Endometrium (tissue), 2 donors: ENCODE measurements around the gene IDE.
"Not testable (repeated sequence)": the region's sequence is repeated elsewhere in the genome, so short reads cannot be mapped to it uniquely, and the experiment has no call there.

Experiments used
- FAIRE-seq: peaks from 2 replicates; lab custom pipeline; 2012; peaks lifted over from hg19 to GRCh38; lab: Jason Lieb, UNC
- donor health status: control.
- donor health status: control.

Gene IDE

GRCh38 chr10:92573798-92574547 is at the start of gene IDE:
TSS of gene IDE (minus strand) at chr10:92574093. CDS start at chr10:92574019, 74 bp downstream.
- no peak for FAIRE-seq

GRCh38 chr10:92619368-92619767 is 45.5 kb upstream of the IDE start:
- no peak for FAIRE-seq

- FAIRE-seq: no peak
Measured at GRCh38 chr10:92615515-92615914, 41.6 kb upstream of the IDE start.

GRCh38 chr10:92604841-92605240 is 30.9 kb upstream of the IDE start:
- no peak for FAIRE-seq

GRCh38 chr10:92598321-92598720 is 24.4 kb upstream of the IDE start:
- no peak for FAIRE-seq

DNA sequence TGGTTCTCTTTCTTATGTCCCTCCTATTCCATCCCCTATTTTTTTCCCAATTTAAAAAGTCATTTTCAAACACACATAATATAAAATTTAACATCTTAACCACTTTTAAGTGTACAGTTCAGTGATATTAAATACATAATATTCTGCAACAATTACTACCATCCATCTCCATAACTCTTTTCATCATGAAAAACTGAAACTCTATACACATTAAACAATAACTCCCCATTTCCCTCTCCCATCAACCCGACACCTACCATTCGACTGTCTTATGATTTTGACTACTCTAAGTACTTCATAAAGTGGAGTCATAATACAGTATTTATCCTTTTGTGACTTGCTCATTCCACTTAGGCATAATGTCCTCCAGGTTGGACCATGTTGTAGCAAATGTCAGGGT is 21.6 kb upstream of the IDE start:
- no peak for FAIRE-seq

DNA sequence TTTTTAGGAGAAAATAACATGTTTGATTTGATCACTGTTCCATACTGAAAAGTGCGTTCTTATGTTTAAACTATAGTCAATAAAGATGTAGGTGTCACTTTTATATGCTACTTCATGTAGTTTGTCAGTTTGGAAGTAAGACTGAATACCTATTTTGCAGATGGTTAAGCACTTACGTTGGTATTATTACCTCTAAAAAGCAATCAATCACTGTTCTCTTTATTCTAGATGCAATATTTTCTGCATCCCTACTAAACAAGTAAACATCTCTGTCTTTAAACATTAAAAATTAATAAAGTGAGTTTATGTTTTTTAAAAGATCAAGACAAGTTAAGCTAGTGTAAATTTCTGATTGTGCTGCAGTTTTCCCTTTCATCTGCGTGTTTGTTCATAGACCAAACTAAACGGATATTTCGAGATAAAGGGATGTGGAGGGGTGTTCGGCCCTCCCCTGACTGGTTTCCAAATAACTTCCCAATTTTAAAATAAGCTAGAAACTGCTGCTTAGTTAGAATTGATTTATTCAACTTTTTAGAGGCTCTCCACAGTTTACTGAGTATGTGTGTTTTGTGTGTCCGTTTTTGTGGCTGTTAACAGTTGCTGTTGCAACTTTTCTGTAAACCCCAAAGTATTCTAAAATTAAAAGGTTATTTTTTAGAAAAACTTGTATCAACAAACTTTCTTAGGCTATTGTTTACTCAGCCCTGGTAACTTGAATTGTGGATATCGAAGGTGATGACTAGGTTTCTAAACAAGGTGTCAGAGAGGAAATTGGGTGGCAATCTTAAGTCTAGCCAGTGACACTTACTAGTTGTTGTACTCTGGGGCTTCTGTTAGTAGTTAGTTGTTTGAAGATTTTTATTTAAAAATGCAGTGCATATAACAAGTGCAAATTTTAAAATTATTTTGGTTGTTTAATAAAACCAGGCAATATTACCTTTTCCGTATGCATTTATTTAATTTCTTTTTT is 20.0 kb upstream of the IDE start:
- no peak for FAIRE-seq

GRCh38 chr10:92592761-92593618 is 19.1 kb upstream of the IDE start, which contains the start of gene KIF11:
TSS of gene KIF11 (plus strand) at chr10:92593130. CDS start at chr10:92593376, 246 bp downstream.
- FAIRE-seq: peak; percentile 97

GRCh38 chr10:92591550-92592022 is 17.7 kb upstream of the IDE start:
- peak; percentile 62 for FAIRE-seq

DNA sequence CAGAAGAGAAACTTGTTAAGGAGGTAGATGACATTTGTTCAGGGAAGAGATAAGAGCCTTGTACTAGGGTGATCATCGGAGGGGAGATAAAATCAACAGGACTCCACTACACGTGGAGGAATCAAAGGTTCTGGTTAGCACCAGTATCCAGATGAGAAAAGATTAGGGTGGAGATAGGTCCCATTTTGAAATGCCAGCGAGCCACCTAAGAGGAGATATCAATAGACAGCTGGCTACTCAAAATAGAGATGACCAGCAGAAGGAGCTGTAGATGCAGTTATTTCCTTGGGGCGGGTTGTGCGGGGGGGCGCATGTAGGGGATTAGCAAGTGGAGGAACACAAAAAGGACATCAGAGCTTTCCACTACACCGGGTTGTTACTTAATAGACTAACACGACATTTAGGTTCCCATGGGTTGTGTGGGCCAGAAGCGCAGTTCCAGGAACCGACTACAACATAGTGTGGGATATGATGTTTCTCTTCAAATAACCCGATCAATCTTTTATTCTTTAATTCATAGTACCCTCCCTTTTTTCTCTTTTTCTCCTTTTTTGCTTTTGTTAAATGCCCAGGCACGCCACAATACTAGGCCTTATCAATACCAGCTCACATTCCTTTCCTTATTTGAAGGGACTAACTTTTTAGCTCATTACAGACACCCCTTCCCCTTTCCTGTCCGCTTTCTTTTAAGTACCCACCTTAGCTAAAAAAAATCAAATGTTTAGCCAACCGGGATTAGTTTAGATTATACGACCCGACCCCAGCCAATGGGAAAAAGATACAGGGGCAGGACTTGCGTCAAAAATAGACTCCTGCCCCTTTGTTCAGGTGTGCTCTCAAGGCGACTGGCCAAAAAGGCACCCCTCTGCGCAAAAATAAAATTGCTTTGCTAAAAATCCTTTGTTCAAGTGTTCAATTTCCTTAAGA is 17.0 kb upstream of the IDE start:
- FAIRE-seq: no peak

DNA sequence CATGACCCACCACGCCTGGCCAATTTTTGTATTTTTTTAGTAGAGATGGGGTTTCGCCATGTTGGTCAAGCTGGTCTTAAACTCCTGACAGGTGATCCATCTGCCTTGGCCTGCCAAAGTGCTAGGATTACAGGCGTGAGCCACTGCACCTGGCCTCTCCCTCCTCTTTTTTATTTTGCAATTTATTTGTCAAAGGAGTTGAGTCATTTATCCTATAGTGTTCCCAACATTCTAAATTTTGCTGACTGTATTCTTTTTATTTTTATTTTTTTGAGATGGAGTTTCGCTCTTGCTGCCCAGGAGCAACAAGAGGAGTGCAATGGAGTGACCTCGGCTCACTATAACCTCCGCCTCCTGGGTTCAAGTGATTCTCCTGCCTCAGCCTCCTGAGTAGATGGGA is 8.5 kb upstream of the IDE start:
- FAIRE-seq: not testable (repeated sequence)

GRCh38 chr10:92575961-92576360 is 2.1 kb upstream of the IDE start:
- no peak for FAIRE-seq

- FAIRE-seq: no peak
Measured at GRCh38 chr10:92574548-92575261, 812 bp upstream of the IDE start.

GRCh38 chr10:92573091-92573797 is 649 bp downstream of the IDE start:
- FAIRE-seq: no peak

DNA sequence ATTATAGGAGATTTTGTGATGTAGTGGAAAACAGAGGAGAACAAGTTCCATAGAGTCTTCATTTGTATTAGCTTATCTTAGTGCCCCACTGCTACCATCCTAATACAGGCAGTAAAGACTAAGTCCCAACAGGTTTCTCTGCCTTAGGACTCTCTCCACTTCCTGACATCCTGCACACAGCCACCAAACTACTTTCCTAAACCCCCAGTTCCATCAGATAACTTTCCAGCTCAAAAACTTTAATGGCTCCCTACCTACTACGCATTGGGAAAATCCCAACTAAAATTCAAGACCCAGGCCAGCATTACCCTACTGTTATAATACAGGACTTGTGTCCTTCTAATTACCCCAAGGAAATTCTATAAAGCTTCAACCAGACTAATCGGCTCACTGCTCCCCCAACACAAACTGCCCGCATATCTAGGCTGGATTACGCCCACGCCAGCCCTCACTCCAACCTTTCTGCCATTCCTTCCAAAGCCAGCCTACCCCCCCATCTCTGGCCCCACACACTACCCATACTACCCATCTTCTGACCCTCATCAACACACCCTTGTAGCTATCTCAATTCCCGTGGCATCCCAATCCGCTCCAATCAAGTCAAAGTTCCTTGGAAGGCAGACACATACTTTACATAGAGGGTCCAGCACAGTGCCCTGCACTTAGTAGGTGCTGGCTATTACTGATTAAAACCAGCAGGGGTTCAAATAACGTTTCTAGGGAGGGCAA is 1.4 kb downstream of the IDE start:
- no peak for FAIRE-seq

DNA sequence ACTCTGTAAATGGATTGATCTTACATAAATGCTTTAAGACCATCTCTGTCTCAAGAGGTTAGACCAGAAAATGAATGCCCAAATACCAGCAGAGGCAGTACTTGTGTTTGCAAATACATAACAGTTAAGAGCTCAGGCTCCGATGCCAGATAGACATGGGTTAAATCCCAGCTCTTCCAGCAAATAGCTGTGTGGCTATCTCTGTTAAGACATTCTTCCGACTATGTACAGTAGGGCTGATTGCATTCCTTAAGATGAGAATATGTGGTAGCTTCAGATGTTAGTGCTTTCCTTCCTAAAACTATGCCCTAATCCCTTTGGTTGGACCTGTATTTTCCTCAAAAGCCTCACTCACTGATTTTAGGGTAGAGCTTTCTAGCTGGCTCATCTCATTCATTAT is 2.2 kb downstream of the IDE start:
- FAIRE-seq: no peak

DNA sequence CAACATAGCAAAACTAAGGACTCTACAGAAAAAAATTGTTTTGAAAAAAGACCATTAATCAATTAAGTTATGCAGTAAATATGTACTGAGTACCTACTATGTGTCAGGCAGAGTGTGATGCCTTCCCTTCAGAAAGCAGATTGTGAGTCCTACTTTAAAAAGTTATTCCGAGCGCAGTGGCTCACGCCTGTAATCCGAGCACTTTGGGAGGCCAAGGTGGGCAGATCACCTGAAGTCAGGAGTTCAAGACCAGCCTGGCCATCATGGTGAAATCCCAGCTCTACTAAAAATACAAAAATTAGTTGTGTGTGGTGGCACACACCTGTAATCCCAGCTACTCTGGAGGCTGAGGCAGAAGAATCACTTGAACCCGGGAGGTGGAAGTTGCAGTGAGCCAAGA is 4.2 kb downstream of the IDE start:
- not testable (repeated sequence) for FAIRE-seq

GRCh38 chr10:92569071-92569470 is 4.8 kb downstream of the IDE start:
- FAIRE-seq: no peak
